HG03442 (cell line): ENCODE data around the gene PDE4B.

Source experiments
- ATAC-seq: cut with Tn5 transposase; IDR thresholded peaks from one replicate; pipeline ENCODE4 v1.9.1; 2021; ENCODE audit warnings: mild to moderate bottlenecking, moderate library complexity; ENCODE audit not compliant: unreplicated experiment

The PDE4B gene

GRCh38 chr1:66226985-66227384, 434.3 kb downstream of the PDE4B start:
- ATAC-seq: no peak

- ATAC-seq: no peak
These were observed 435.3 kb downstream of the PDE4B start for GRCh38 chr1:66227966-66228365.

- ATAC-seq: no peak
These were observed 438.5 kb downstream of the PDE4B start for GRCh38 chr1:66231217-66231616.

- no peak for ATAC-seq
These were observed 439.2 kb downstream of the PDE4B start for GRCh38 chr1:66231681-66232463.

- ATAC-seq: no peak
These were observed 444.3 kb downstream of the PDE4B start for GRCh38 chr1:66237042-66237441.

DNA sequence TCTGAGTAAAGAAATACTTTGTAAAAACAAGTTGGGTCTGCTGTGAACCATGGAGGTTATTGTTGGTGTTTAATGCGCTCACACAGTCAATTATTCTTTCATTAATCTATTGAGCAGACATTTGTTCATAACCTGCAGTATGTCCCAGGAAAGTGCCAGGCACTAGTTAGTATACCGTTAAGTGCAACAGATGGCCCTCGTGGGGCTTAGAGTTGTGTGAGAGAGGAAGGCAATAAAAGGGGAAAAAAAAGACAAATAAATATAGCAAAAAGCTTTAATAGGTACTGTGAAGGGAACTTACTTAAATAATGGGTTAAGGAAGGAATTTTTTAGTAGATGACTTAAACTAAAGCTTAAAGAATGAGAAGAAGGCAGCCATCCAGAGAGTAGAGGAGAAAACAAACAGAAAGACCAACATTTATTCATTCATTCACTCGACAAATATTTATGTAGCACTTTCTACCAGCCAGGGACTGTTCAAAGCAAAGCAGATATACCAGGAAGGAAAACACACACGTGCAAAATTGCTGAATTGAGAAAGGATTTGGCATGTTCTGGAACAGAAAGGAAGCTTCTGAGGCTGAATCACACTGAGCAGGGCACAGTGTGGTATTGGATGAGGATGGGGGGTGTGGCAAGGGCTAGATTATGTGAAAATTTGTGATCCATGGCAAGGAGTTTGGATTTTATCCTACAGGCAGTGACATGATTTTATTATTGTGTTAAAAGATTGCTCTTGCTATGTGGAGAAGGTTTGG, 445.2 kb downstream of the PDE4B start:
- ATAC-seq: no peak

DNA sequence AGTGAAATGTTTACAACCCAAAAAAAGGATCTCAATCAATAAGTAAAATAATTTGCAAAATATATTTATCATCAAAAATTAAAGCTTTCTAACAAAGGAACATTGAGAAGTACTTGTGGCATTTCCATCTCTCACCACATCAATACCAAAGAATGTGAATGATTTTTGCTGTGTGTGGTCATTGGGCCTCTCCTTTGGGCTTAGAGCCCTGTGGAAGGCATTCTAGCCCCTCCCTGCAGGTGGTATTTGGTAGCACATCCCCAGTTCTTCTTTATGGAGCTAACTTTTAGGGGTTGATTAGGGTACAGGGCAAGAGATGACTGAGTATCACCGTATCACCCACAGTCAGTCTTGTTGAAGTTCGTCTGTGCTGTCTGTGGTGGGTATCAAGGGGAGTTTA, 447.1 kb downstream of the PDE4B start:
- ATAC-seq: no peak

DNA sequence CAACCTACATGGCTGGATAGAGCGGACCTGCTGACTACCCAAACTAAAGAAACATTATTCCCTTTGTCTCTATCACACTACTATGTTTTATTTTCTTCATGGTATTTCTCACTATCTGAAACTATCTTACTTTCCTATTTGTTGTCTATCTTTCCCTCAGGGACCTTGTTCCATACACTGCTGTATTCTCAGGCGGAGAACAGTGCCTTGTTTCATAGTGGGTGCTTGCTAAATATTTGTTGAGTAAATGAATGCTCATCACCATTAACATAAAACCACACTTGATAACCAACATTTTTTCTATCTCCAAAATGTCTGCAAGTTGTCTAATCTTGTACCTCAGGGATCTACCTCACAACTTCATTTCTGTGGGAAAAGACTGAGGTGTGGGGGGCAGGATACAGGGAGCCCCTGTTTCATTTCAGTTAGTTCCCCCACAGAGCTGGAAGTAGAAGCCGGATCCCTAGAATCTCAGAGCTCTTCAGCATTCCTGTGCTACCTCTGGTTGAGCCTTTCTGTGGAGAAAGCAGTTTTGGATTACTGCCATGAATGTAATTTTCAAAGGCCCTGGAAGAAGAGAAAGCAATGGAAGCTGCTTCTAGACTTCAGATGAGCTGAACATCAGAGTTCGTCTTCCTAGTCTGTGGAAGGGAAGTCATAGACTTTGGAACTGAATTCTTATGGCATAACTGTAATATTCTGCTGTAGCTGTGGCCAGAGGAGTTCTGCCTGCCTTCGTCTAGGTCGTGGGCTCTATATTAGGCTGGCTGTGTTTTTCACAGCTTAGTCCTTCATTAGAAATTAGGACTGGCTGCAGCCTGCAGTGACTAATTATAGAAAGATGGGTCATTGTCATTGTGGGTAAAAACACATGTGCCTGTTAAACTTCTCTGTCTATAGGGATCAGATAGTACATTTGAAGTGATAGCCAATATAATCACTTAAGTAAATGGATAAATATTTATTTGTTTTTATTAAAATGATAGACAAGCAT, 448.1 kb downstream of the PDE4B start:
- ATAC-seq: no peak

GRCh38 chr1:66242646-66243547, 450.2 kb downstream of the PDE4B start:
- peak; percentile 69 for ATAC-seq

DNA sequence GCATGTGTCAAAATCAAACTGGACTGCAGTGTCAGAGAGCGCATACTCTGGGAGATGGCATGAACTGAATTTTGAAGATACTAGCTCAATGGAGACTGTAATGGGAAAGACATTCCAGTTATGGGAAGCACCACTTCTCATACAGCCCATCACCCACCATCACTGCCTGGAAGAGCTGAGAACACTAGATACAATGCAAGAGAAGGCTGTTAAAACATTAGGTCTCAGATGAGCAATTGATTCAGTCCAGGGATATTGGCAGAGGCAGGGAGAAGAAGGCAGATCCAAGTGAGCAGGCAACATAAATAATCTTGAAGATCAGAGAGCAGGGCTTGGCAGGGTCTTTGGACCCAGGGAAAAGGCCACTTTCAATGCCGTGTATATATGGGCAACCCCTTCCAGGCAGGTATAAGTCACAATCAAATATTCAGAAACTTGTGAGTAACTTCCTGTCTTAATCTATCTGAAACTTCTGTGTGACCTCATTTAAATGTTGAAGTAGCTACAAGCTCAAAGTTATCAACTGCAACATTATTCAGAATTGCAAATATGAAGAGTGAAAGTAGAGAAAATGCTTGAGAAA, 450.9 kb downstream of the PDE4B start:
- peak; percentile 38 for ATAC-seq

DNA sequence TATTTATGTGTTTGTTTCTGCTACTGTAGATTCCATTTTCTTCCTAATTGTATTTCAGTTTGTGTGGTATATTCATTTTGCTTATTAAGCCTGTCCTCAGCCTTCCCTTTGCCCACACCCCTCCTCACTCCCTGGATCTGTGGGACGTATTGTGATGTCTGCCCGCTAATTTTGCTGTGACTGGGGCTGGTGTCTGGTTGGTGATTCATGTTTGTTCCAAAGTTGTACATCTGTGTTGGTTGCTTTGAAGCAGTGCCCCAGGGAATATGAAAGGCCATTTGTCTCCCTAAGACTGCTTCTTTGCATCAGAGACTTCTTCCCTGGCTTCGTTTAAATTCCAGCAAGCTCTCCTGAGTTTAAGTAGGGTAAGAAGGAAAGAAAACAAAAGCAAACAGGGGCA, 451.7 kb downstream of the PDE4B start:
- no peak for ATAC-seq

DNA sequence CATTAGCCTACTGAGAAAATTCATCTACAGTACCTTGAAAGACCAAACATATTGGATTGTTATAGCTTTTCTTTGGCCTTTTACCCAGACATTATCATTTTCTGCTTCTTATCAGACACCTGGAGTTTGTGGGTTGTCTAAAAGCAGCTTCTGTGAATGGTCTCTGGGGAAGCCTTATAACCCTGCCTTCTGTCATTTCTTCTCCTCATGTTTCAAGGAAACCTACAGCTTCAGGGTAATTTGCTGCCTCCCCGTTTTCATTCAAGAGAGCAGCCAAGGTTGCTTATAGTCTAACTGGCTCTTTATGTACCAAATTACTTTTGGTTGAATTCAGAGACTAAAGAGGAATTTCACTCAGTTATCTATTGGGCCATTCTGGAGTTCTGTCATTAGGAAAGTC, 453.0 kb downstream of the PDE4B start:
- no peak for ATAC-seq

- ATAC-seq: no peak
These were observed 453.9 kb downstream of the PDE4B start for GRCh38 chr1:66246351-66247269.

- peak; percentile 68 for ATAC-seq
These were observed 454.9 kb downstream of the PDE4B start for GRCh38 chr1:66247415-66248208.

DNA sequence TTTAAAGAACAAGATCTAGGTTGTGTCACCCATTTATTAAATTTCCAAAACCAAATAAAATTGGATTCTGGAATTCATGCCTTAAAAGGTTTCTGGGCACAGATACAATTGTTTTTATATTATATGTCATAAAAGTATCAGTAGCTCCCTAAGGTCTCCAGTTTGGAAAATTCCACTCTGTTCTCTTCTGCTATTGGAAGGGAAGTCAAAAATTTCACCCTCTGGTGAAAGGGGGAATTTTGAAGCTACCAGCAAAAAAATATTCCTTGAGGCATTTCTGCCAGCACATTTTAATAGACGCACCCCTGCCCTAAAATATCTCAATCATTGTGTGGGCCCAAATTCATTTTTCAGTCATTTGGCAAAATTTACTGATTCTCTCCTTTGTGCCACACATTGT, 455.6 kb downstream of the PDE4B start:
- no peak for ATAC-seq

DNA sequence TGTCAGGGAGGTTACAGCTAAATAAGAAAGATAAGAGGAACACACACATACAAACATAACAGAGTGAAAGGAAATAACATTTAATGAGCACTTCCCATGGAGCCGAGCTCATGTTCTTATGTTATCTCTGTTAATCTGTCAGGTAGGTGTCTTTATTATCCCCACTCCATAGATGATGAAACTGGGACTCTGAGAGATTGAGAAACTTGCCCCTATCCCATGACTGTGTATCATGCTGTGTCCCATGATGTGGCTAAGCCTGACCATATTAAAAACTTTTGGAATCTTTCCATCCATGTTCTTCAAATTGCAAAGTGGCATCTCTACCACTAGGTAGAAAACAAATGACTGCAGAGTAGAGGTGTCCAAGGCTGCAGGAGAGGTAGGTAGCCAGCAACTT, 456.1 kb downstream of the PDE4B start:
- ATAC-seq: no peak

DNA sequence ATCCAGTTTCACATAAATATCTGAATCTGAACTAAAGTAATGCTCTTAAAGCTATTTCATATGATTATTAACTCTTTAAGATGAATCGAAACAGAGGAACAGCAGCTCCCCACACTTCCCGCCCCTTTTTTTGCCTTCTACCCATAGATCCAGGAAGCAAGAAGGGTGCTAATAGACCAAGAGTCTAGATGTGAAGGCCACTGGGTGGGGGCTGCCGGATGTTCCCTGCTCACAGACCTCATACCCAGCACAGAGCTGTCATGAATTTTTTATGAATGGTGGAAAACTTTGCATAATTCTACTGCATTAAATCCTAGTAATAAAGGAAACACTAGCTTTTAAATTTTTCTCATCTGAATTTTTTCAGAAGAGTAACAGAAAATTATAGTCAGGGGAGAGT, 457.4 kb downstream of the PDE4B start:
- no peak for ATAC-seq

DNA sequence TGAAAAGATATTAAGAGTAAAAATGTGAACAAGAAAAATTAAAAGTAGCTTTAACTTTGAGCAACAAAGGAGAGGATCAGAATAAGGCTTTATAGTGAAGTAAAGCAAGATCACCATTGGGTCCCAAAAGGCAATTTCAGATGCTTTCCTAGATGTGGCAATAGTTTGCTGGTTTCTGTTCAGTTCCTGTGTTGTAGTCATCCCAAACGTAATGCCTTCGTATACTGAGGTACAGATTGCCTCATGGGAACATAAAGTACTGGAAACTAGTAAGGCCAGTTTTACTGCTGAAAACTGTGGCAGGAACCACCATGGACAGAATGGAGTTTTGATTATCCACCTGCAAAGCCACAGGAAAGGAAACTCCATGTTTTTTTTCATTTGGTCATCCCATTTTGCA, 457.8 kb downstream of the PDE4B start:
- no peak for ATAC-seq
